Parathyroid adenoma (tissue), 2 donors: ENCODE data around the gene GTPBP2.

Experiments used
- H2AFZ ChIP-seq: fragments of 300-600 bp; sonication (generic); one replicate; pipeline ENCODE4 v1.7.0; 2017; ENCODE audit warnings: antibody characterized with exemption, mild to moderate bottlenecking
- H3K27ac ChIP-seq: fragments of 300-600 bp; sonication (generic); one replicate; pipeline ENCODE4 v1.7.0; 2017
- H3K27me3 ChIP-seq: fragments of 300-600 bp; sonication (generic); one replicate; pipeline ENCODE4 v1.7.0; 2017; ENCODE audit warnings: low read length; ENCODE audit not compliant: control insufficient read depth, insufficient read depth
- H3K36me3 ChIP-seq: fragments of 300-600 bp; sonication (generic); one replicate; pipeline ENCODE4 v1.7.0; 2017; ENCODE audit warnings: low read length; ENCODE audit not compliant: control insufficient read depth, insufficient read depth
- H3K4me1 ChIP-seq: fragments of 300-600 bp; sonication (generic); one replicate; pipeline ENCODE4 v1.7.0; 2017; ENCODE audit warnings: control low read depth
- H3K4me2 ChIP-seq: fragments of 300-600 bp; sonication (generic); one replicate; pipeline ENCODE4 v1.7.0; 2017; ENCODE audit warnings: low read length
- H3K4me3 ChIP-seq: fragments of 300-600 bp; sonication (generic); one replicate; pipeline ENCODE4 v1.7.0; 2017; ENCODE audit warnings: low read depth, low read length
- H3K79me2 ChIP-seq: fragments of 300-600 bp; sonication (generic); one replicate; pipeline ENCODE4 v1.7.0; 2017; ENCODE audit warnings: control low read depth
- H3K9ac ChIP-seq: fragments of 300-600 bp; sonication (generic); one replicate; pipeline ENCODE4 v1.7.0; 2017; ENCODE audit warnings: mild to moderate bottlenecking
- H3K9me3 ChIP-seq: fragments of 300-600 bp; sonication (generic); one replicate; pipeline ENCODE4 v1.7.0; 2017; ENCODE audit warnings: low read length; ENCODE audit not compliant: control insufficient read depth
- CTCF ChIP-seq: fragments of 300-600 bp; sonication (generic); IDR thresholded peaks from one replicate; pipeline ENCODE4 v1.7.0; 2017; ENCODE audit warnings: antibody characterized with exemption, mild to moderate bottlenecking
- donor health status: primary hyperparathyroidism.

The GTPBP2 gene

GRCh38 chr6:43578748-43579147 lies 50.3 kb downstream of the GTPBP2 start:
- Histone ChIP-seq H3K9ac (no peak overlapping the region), H3K4me1 (peaks cover 14% of the 10 kb centered on the region), H3K9me3 (no peaks in the 10 kb centered on the region), H3K36me3 (no peaks in the 10 kb centered on the region), H3K27me3 (no peaks in the 10 kb centered on the region), H2AFZ (no peak overlapping the region), H3K4me2 (no peak overlapping the region), H3K79me2 (peaks cover 29% of the 10 kb centered on the region), H3K4me3 (no peak overlapping the region), H3K27ac (no peak overlapping the region)
- no peak for TF ChIP-seq CTCF

- no peaks in the 10 kb centered on the region for H3K9me3 ChIP-seq
- H3K4me2 ChIP-seq, result peak within 1 kb of the TSS; percentile 74
- H2AFZ ChIP-seq, result peak within 1 kb of the TSS; percentile 76
- H3K79me2 ChIP-seq, result peaks cover 29% of the 10 kb centered on the region
- peaks cover 14% of the 10 kb centered on the region for H3K4me1 ChIP-seq
- H3K36me3 ChIP-seq, result no peaks in the 10 kb centered on the region
- TF ChIP-seq CTCF, result peak; percentile 15
- H3K4me3 ChIP-seq, result peak within 1 kb of the TSS; percentile 92
- peak within 1 kb of the TSS; percentile 64 for H3K27ac ChIP-seq
- H3K9ac ChIP-seq, result peak within 1 kb of the TSS; percentile 64
- no peaks in the 10 kb centered on the region for H3K27me3 ChIP-seq
Measured at GRCh38 chr6:43575772-43576551, 53.1 kb downstream of the GTPBP2 start, which contains the start of the genes POLH and XPO5. Gene POLH, plus strand, starts transcription at chr6:43576185. Its CDS starts 6,135 bp downstream, at chr6:43582320. Gene XPO5, minus strand, starts transcription at chr6:43576038. Its CDS starts 174 bp downstream, at chr6:43575864.

- Histone ChIP-seq H3K9me3 (no peaks in the 10 kb centered on the region), H3K27ac (peak overlapping the region; percentile 37), H3K79me2 (peaks cover 29% of the 10 kb centered on the region), H3K4me2 (peak overlapping the region; percentile 74), H3K4me1 (peaks cover 14% of the 10 kb centered on the region), H3K9ac (no peak overlapping the region), H3K27me3 (no peaks in the 10 kb centered on the region), H3K4me3 (peak overlapping the region; percentile 92), H2AFZ (peak overlapping the region; percentile 76), H3K36me3 (no peaks in the 10 kb centered on the region)
- TF ChIP-seq CTCF, result no peak
Measured at GRCh38 chr6:43575105-43575771, 53.8 kb downstream of the GTPBP2 start.

GRCh38 chr6:43572015-43572414 lies 57.0 kb downstream of the GTPBP2 start:
- Histone ChIP-seq H3K4me3 (no peak overlapping the region), H3K4me2 (no peak overlapping the region), H3K9me3 (no peaks in the 10 kb centered on the region), H3K79me2 (peaks cover 10% of the 10 kb centered on the region), H2AFZ (no peak overlapping the region), H3K27ac (no peak overlapping the region), H3K27me3 (no peaks in the 10 kb centered on the region), H3K4me1 (peaks cover 5% of the 10 kb centered on the region), H3K36me3 (no peaks in the 10 kb centered on the region), H3K9ac (no peak overlapping the region)
- TF ChIP-seq CTCF, result no peak
